Endothelial cell of umbilical vein (primary cell): ENCODE results near the gene HOXB4. TPM values are rescaled to one million over a fixed set of nuclear protein-coding genes. Genes with fewer than 3 reads are reported as not detected.

Experiments used
- BruUV-seq: library from RNA; stranded (reverse); fragments of 400-500 nt; replicated peaks from 2 replicates; lab custom pipeline; 2021; lab: Mats Ljungman, UMichigan
- CTCF ChIA-PET: fragments of 300-600, 350-600 bp; sonication (Branson Sonifier 250); formaldehyde crosslinking; loops from one replicate; lab custom pipeline; 2021; ENCODE audit warnings: antibody characterized with exemption, inconsistent platforms; lab: Charles Lee
- POLR2A ChIA-PET: fragments of 300-600, 350-600 bp; sonication (Branson Sonifier 250); formaldehyde crosslinking; loops from one replicate; lab custom pipeline; 2021; ENCODE audit warnings: antibody characterized with exemption, inconsistent platforms; lab: Charles Lee
- DNase-seq: peaks from one replicate; pipeline ENCODE4 v3.0.0-alpha.2; 2011; ENCODE audit warnings: low read depth, low spot score
- FAIRE-seq: peaks from 2 replicates; lab custom pipeline; 2011; peaks lifted over from hg19 to GRCh38; lab: Jason Lieb, UNC
- H2AFZ ChIP-seq: 2 replicates; pipeline ENCODE4 v1.6.0; 2012; ENCODE audit warnings: low read depth, low read length, control low read depth, inconsistent platforms
- H3K27ac ChIP-seq: 2 replicates; pipeline ENCODE4 v1.5.1; 2011; ENCODE audit warnings: low read depth, mild to moderate bottlenecking, control low read depth, low read length, moderate library complexity; ENCODE audit not compliant: insufficient read depth
- H3K27me3 ChIP-seq, 2 experiments: 2 replicates each; pipeline versions ENCODE4 v1.6.0 to v1.6.1; 2011; ENCODE audit warnings: low read length in 2 of 2, mixed read lengths in 1 of 2; ENCODE audit not compliant: control insufficient read depth in 2 of 2, insufficient read depth in 2 of 2
- H3K36me3 ChIP-seq, 2 experiments: 2 replicates in 1 of 2; 3 replicates in 1 of 2; pipeline ENCODE4 v1.5.1; 2011; ENCODE audit warnings: low read length in 2 of 2, mild to moderate bottlenecking in 1 of 2, moderate library complexity in 1 of 2; ENCODE audit not compliant: control insufficient read depth in 2 of 2, insufficient read depth in 2 of 2; ENCODE audit errors: extremely low read depth in 1 of 2
- H3K4me1 ChIP-seq: 3 replicates; pipeline ENCODE4 v1.5.1; 2011; ENCODE audit warnings: mild to moderate bottlenecking, low read length; ENCODE audit not compliant: control insufficient read depth, insufficient read depth; ENCODE audit errors: extremely low read depth
- H3K4me2 ChIP-seq: 2 replicates; pipeline ENCODE4 v1.6.1; 2011; ENCODE audit warnings: low read length, control low read depth, mixed read lengths; ENCODE audit not compliant: insufficient read depth
- H3K4me3 ChIP-seq, 3 experiments: fragments of 200-600 bp in 1 of 3; sonication (generic), shearing (Covaris generic) in 1 of 3; replicated peaks in 1 of 3; 2 replicates each; pipeline ENCODE4 v1.5.1; 2011 to 2016; ENCODE audit warnings: control low read depth in 3 of 3, low read length in 3 of 3, mild to moderate bottlenecking in 2 of 3, inconsistent platforms in 1 of 3, low read depth in 1 of 3, moderate library complexity in 1 of 3; ENCODE audit not compliant: insufficient read depth in 1 of 3
- H3K79me2 ChIP-seq: 2 replicates; pipeline ENCODE4 v1.6.0; 2012; ENCODE audit warnings: low read length, inconsistent platforms; ENCODE audit not compliant: control insufficient read depth, insufficient read depth
- H3K9ac ChIP-seq: replicated peaks from 2 replicates; pipeline ENCODE3; 2011; ENCODE audit warnings: low read length, control low read depth; ENCODE audit not compliant: insufficient read depth; ENCODE audit errors: extremely low read depth
- H3K9me1 ChIP-seq: replicated peaks from 3 replicates; pipeline ENCODE4 v1.6.0; 2011; ENCODE audit warnings: mild to moderate bottlenecking, low read length; ENCODE audit not compliant: control insufficient read depth, insufficient read depth; ENCODE audit errors: extremely low read depth
- H3K9me3 ChIP-seq: replicated peaks from 2 replicates; pipeline ENCODE4 v1.5.1; 2012; ENCODE audit warnings: low read length, inconsistent platforms; ENCODE audit not compliant: control insufficient read depth, insufficient read depth
- H4K20me1 ChIP-seq: replicated peaks from 2 replicates; pipeline ENCODE3; 2011; ENCODE audit warnings: mild to moderate bottlenecking, low read length; ENCODE audit not compliant: control insufficient read depth, insufficient read depth; ENCODE audit errors: extremely low read depth
- CTCF ChIP-seq, 2 donors: IDR thresholded peaks; 1 replicate in 1 of 2; 2 replicates in 1 of 2; pipeline ENCODE4 v1.5.1; 2011; ENCODE audit warnings: low read length in 2 of 2, mild to moderate bottlenecking in 2 of 2, moderate library complexity in 2 of 2, control low read depth in 1 of 2, inconsistent platforms in 1 of 2, low read depth in 1 of 2; ENCODE audit not compliant: insufficient read depth in 1 of 2; ENCODE audit errors: extremely low read depth in 1 of 2
- EZH2 ChIP-seq: IDR thresholded peaks from 2 replicates; pipeline ENCODE4 v1.6.1; 2012; ENCODE audit warnings: borderline replicate concordance, low read depth, mild to moderate bottlenecking, moderate library complexity, low read length, inconsistent platforms; ENCODE audit not compliant: severe bottlenecking
- FOS ChIP-seq: IDR thresholded peaks from 2 replicates; pipeline ENCODE4 v1.6.1; 2011; ENCODE audit warnings: mild to moderate bottlenecking, low read length, moderate library complexity, borderline replicate concordance; ENCODE audit not compliant: insufficient read depth
- GATA2 ChIP-seq: IDR thresholded peaks from 2 replicates; pipeline ENCODE4 v1.7.0; 2011; ENCODE audit warnings: low read depth, mild to moderate bottlenecking, moderate library complexity, mixed read lengths, low read length; ENCODE audit not compliant: insufficient read length, insufficient read depth
- JUN ChIP-seq: IDR thresholded peaks from 2 replicates; pipeline ENCODE4 v1.6.1; 2011; ENCODE audit warnings: borderline replicate concordance, low read depth; ENCODE audit not compliant: insufficient read length, insufficient read depth
- MAX ChIP-seq: IDR thresholded peaks from 2 replicates; pipeline ENCODE4 v1.6.1; 2011; ENCODE audit not compliant: insufficient read depth, insufficient read length
- MYC ChIP-seq: IDR thresholded peaks from one replicate; pipeline ENCODE4 v1.6.1; 2011; ENCODE audit warnings: mild to moderate bottlenecking, low read depth, low read length
- POLR2A ChIP-seq: IDR thresholded peaks from 2 replicates; pipeline ENCODE4 v1.6.1; 2012; ENCODE audit warnings: low read depth, mild to moderate bottlenecking, control low read depth, low read length
- POLR2AphosphoS5 ChIP-seq: IDR thresholded peaks from 2 replicates; pipeline ENCODE4 v1.6.1; 2012; ENCODE audit warnings: low read depth, mild to moderate bottlenecking, control low read depth, low read length, moderate library complexity; ENCODE audit not compliant: insufficient read depth
- dilution Hi-C: fragments of 300-500 bp; cut with MboI; formaldehyde crosslinking; loops from one replicate; pipeline ENCODE4 v1.15.0; 2019; ENCODE audit warnings: low sequenced_read_pairs; ENCODE audit not compliant: extremely low pct_ligation_motif_present
- intact Hi-C: fragments of 100-400 bp; cut with micrococcal nuclease; formaldehyde crosslinking; loops from one replicate; pipeline ENCODE4 v1.10.0; 2022
- polyA plus RNA-seq, 4 experiments: library from polyadenylated mRNA; depleted of rRNA in 3 of 4; stranded (reverse) in 3 of 4; unstranded in 1 of 4; fragments of >200 nt; gene quantifications; 2 replicates each; pipeline versions ENCODE4 v1.2.1 to v1.2.3, GENCODE V29; 2011 to 2012; ENCODE audit warnings: missing spikeins in 1 of 4
- total RNA-seq: library from RNA; stranded (reverse); gene quantifications from 2 replicates; pipeline ENCODE4 v1.2.3, GENCODE V29; 2021

HOXB4 gene
- total and polyA plus RNA-seq, 2 donors (not counting 3 experiments of a cell fraction or from before 2014, with no cell fraction given) = 4.6 to 13.1 TPM

- Histone ChIP-seq H4K20me1 (no peaks in the 10 kb centered on the region), H3K79me2 (peaks cover 95% of the 10 kb centered on the region), H3K9ac (peak overlapping the region; percentile 29), H3K27me3 (no peaks in the 10 kb centered on the region), H3K27ac (no peak overlapping the region), H3K4me1 (peaks cover 80% of the 10 kb centered on the region), H3K9me3 (no peaks in the 10 kb centered on the region), H2AFZ (no peak overlapping the region), H3K4me3 (peak overlapping the region in 2 of 3 experiments; percentile 9 to 46), H3K9me1 (no peaks in the 10 kb centered on the region), H3K36me3 (peaks cover 0 to 3% of the 10 kb centered on the region in 2 experiments), H3K4me2 (peak overlapping the region; percentile 81)
- FAIRE-seq = no peak
- no TSS peak for BruUV-seq
- POLR2A ChIA-PET = no interaction called here
- dilution Hi-C loops (no loop called here), intact Hi-C loops (loop anchor here (1.0 kb wide), 1 partner anchor 30 kb away; no protein-coding TSS in a partner anchor)
- TF ChIP-seq POLR2A (no peak), CTCF (IDR thresholded peaks at IDR 0.05; ENCODE audit: extremely low read depth in 1 of 2, insufficient read depth in 1 of 2, low read depth in 1 of 2, low read length in 2 of 2) (no peak), EZH2 (no peak), GATA2 (no peak), JUN (no peak), MYC (no peak), MAX (no peak), FOS (no peak), POLR2AphosphoS5 (no peak)
- CTCF ChIA-PET = interaction anchor here (0.7 to 2.4 kb wide), 3 partner anchors 19 to 222 kb away, joined by 3 to 9 read pairs (median 4); no protein-coding TSS in a partner anchor
- no peak for DNase-seq
These were observed 3.6 kb downstream of the HOXB4 start for GRCh38 chr17:48574505-48575065.
